ENCODE results near the gene RPP21.

The RPP21 gene

GRCh38 chr6:30326526-30327231 is 18.3 kb upstream of the RPP21 start, which contains the start of gene TRIM39:
TRIM39 (plus strand) TSS chr6:30326927; CDS start chr6:30329318, 2,391 bp downstream.
- no peaks in the 10 kb centered on the region for H3K9me3 ChIP-seq (ENCODE audit: severe bottlenecking)
- TF ChIP-seq, protein P1, sequence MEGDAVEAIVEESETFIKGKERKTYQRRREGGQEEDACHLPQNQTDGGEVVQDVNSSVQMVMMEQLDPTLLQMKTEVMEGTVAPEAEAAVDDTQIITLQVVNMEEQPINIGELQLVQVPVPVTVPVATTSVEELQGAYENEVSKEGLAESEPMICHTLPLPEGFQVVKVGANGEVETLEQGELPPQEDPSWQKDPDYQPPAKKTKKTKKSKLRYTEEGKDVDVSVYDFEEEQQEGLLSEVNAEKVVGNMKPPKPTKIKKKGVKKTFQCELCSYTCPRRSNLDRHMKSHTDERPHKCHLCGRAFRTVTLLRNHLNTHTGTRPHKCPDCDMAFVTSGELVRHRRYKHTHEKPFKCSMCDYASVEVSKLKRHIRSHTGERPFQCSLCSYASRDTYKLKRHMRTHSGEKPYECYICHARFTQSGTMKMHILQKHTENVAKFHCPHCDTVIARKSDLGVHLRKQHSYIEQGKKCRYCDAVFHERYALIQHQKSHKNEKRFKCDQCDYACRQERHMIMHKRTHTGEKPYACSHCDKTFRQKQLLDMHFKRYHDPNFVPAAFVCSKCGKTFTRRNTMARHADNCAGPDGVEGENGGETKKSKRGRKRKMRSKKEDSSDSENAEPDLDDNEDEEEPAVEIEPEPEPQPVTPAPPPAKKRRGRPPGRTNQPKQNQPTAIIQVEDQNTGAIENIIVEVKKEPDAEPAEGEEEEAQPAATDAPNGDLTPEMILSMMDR (IDR thresholded peaks at IDR 0.05; ENCODE audit: low read depth, low read length): 0 out of 2 replicates have a peak, but pooled peaks have one; percentile 17
- peak within 1 kb of the TSS; percentile 61 for H3K4me3 ChIP-seq (ENCODE audit: low read depth, low read length)
- H3K27ac ChIP-seq: peak within 1 kb of the TSS; percentile 97
- H3K27me3 ChIP-seq (ENCODE audit: insufficient read depth, low read depth, severe bottlenecking): no peaks in the 10 kb centered on the region
- H3K36me3 ChIP-seq: peaks cover 58% of the 10 kb centered on the region
- DNase-seq: peak; percentile 92

- H3K9me3 ChIP-seq (ENCODE audit: severe bottlenecking): no peaks in the 10 kb centered on the region
- TF ChIP-seq, protein P1 (IDR thresholded peaks at IDR 0.05; ENCODE audit: low read depth, low read length): no peak
- peaks cover 62% of the 10 kb centered on the region for H3K36me3 ChIP-seq
- peak overlapping the region; percentile 61 for H3K4me3 ChIP-seq (ENCODE audit: low read depth, low read length)
- DNase-seq: no peak
- no peaks in the 10 kb centered on the region for H3K27me3 ChIP-seq (ENCODE audit: insufficient read depth, low read depth, severe bottlenecking)
- peak overlapping the region; percentile 97 for H3K27ac ChIP-seq
Observed at GRCh38 chr6:30327232-30327746, 17.7 kb upstream of the RPP21 start.

DNA sequence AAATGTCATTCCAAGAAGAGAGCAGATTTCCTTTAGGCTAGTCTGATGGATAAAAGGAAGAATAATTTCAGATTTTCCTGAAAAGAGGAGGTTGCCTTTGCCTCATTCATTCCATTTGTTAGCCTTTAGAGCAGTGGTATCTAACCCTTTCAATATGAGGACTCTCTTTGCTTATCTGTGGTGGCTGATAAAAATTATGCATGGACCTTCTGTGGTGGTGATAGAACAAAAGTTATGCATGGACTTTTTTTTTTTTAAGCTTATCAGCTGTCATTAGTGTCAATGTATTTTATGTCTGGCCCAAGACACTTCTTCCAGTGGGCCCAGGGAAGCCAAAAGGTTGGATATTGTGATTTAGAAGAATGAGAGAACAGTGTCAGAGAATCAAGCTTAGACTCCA is 16.6 kb upstream of the RPP21 start:
- H3K4me3 ChIP-seq (ENCODE audit: low read depth, low read length): no peak overlapping the region
- no peak for DNase-seq
- H3K36me3 ChIP-seq: peaks cover 64% of the 10 kb centered on the region
- H3K9me3 ChIP-seq (ENCODE audit: severe bottlenecking): no peaks in the 10 kb centered on the region
- TF ChIP-seq, protein P1 (IDR thresholded peaks at IDR 0.05; ENCODE audit: low read depth, low read length): no peak
- H3K27ac ChIP-seq: no peak overlapping the region
- no peaks in the 10 kb centered on the region for H3K27me3 ChIP-seq (ENCODE audit: insufficient read depth, low read depth, severe bottlenecking)

DNA sequence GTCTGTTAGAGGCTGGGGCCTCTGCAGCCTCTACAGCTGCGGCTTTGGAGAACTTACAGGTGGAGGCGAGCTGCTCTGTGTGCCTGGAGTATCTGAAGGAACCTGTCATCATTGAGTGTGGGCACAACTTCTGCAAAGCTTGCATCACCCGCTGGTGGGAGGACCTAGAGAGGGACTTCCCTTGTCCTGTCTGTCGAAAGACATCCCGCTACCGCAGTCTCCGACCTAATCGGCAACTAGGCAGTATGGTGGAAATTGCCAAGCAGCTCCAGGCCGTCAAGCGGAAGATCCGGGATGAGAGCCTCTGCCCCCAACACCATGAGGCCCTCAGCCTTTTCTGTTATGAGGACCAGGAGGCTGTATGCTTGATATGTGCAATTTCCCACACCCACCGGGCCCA is 15.6 kb upstream of the RPP21 start:
- no peak for DNase-seq
- TF ChIP-seq, protein P1 (IDR thresholded peaks at IDR 0.05; ENCODE audit: low read depth, low read length): no peak
- Histone ChIP-seq H3K27ac (no peak overlapping the region), H3K4me3 (ENCODE audit: low read depth, low read length) (no peak overlapping the region), H3K9me3 (ENCODE audit: severe bottlenecking) (no peaks in the 10 kb centered on the region), H3K36me3 (peaks cover 63% of the 10 kb centered on the region), H3K27me3 (ENCODE audit: insufficient read depth, low read depth, severe bottlenecking) (no peaks in the 10 kb centered on the region)

DNA sequence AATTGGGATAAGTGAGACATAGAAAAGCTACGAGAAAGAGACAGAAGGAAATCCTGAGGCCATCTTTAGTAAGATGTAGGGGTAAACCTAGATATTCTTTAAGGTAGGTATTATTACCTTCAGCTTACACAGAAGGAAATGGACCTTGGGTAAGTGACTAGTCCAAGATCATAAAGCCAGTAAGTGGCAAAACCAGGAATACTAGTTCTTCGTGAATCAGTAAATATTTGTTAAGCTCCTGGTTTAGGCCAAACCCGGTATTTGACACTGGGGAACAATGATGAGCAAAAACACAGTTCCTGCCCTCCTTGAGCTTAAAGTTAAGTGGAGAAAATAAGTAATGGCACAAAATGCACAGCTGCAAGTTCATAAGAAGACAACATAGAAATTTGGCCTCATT is 13.0 kb upstream of the RPP21 start:
- Histone ChIP-seq H3K4me3 (ENCODE audit: low read depth, low read length) (no peak overlapping the region), H3K27ac (no peak overlapping the region), H3K36me3 (peaks cover 69% of the 10 kb centered on the region), H3K9me3 (ENCODE audit: severe bottlenecking) (no peaks in the 10 kb centered on the region), H3K27me3 (ENCODE audit: insufficient read depth, low read depth, severe bottlenecking) (no peaks in the 10 kb centered on the region)
- DNase-seq: no peak
- TF ChIP-seq, protein P1 (IDR thresholded peaks at IDR 0.05; ENCODE audit: low read depth, low read length): no peak

Measured in WERI-Rb-1 (cell line).